MM.1S (cell line): ENCODE measurements around the gene ASPRV1.

ENCODE experiments used
- DNase-seq: peaks from one replicate; pipeline ENCODE4 v3.0.0-alpha.2; 2015
- H2AFZ ChIP-seq: fragments of 300-600 bp; sonication (generic); 2 replicates; pipeline ENCODE4 v1.6.0; 2016; ENCODE audit warnings: antibody characterized with exemption, low read length
- H3F3A ChIP-seq: fragments of 300-600 bp; sonication (generic); 2 replicates; pipeline ENCODE4 v1.6.1; 2016; ENCODE audit warnings: mild to moderate bottlenecking, antibody characterized with exemption, low read length, moderate library complexity, mixed read lengths; ENCODE audit not compliant: insufficient read depth
- H3K27ac ChIP-seq: fragments of 300-600 bp; sonication (generic); 2 replicates; pipeline ENCODE4 v1.5.1; 2016; ENCODE audit warnings: mild to moderate bottlenecking, low read length
- H3K27me3 ChIP-seq: fragments of 300-600 bp; sonication (generic); replicated peaks from 2 replicates; pipeline ENCODE4 v1.6.0; 2016; ENCODE audit warnings: low read length; ENCODE audit not compliant: insufficient read depth
- H3K36me3 ChIP-seq: fragments of 300-600 bp; sonication (generic); replicated peaks from 2 replicates; pipeline ENCODE4 v1.6.1; 2016; ENCODE audit warnings: mild to moderate bottlenecking, low read length, mixed read lengths; ENCODE audit not compliant: insufficient read depth
- H3K4me1 ChIP-seq: fragments of 300-600 bp; sonication (generic); 2 replicates; pipeline ENCODE4 v1.6.1; 2016; ENCODE audit warnings: low read length, mixed read lengths
- H3K4me2 ChIP-seq: fragments of 300-600 bp; sonication (generic); 2 replicates; pipeline ENCODE4 v1.6.0; 2016; ENCODE audit warnings: low read depth, low read length
- H3K4me3 ChIP-seq: fragments of 300-600 bp; sonication (generic); 2 replicates; pipeline ENCODE4 v1.5.1; 2016; ENCODE audit warnings: low read length, mixed read lengths
- H3K79me2 ChIP-seq: fragments of 300-600 bp; sonication (generic); 2 replicates; pipeline ENCODE4 v1.6.1; 2016; ENCODE audit warnings: mixed run types, low read length, mixed read lengths
- H3K9ac ChIP-seq: fragments of 300-600 bp; sonication (generic); 2 replicates; pipeline ENCODE4 v1.6.1; 2016; ENCODE audit warnings: low read length, mixed read lengths
- H3K9me2 ChIP-seq: fragments of 300-600 bp; sonication (generic); replicated peaks from 2 replicates; pipeline ENCODE4 v1.6.1; 2016; ENCODE audit warnings: mild to moderate bottlenecking, low read length, mixed read lengths; ENCODE audit not compliant: insufficient read depth
- H3K9me3 ChIP-seq: fragments of 300-600 bp; sonication (generic); replicated peaks from 2 replicates; pipeline ENCODE4 v1.6.1; 2016; ENCODE audit warnings: mild to moderate bottlenecking, low read length, mixed read lengths; ENCODE audit not compliant: insufficient read depth
- H4K20me1 ChIP-seq: fragments of 300-600 bp; sonication (generic); 2 replicates; pipeline ENCODE4 v1.6.1; 2016; ENCODE audit warnings: mild to moderate bottlenecking, low read length, moderate library complexity, mixed read lengths; ENCODE audit not compliant: insufficient read depth
- CTCF ChIP-seq: fragments of 300-600 bp; sonication (generic); IDR thresholded peaks from 2 replicates; pipeline ENCODE4 v1.5.1; 2016; ENCODE audit warnings: antibody characterized with exemption, low read length, mixed read lengths
- EZH2 ChIP-seq: fragments of 300-600 bp; sonication (generic); optimal IDR thresholded peaks from 2 replicates; pipeline ENCODE3; 2017; ENCODE audit warnings: low read depth, mild to moderate bottlenecking, antibody characterized with exemption, low read length, mixed read lengths
- EZH2phosphoT487 ChIP-seq: fragments of 300-600 bp; sonication (generic); IDR thresholded peaks from 2 replicates; pipeline ENCODE4 v1.6.1; 2018; ENCODE audit warnings: antibody characterized with exemption, low read length

ASPRV1 gene

GRCh38 chr2:69989009-69989408 lies 27.6 kb upstream of the ASPRV1 start:
- H3K27me3 ChIP-seq, result no peaks in the 10 kb centered on the region
- no peak overlapping the region for H3K27ac ChIP-seq
- no peak overlapping the region for H3K9ac ChIP-seq
- no peak overlapping the region for H3K4me3 ChIP-seq
- H4K20me1 ChIP-seq, result no peaks in the 10 kb centered on the region
- H3K79me2 ChIP-seq, result no peaks in the 10 kb centered on the region
- no peak for DNase-seq
- no peaks in the 10 kb centered on the region for H3K9me2 ChIP-seq
- no peak overlapping the region for H3K4me2 ChIP-seq
- no peaks in the 10 kb centered on the region for H3F3A ChIP-seq
- H3K36me3 ChIP-seq, result no peaks in the 10 kb centered on the region
- H3K9me3 ChIP-seq, result no peaks in the 10 kb centered on the region
- H2AFZ ChIP-seq, result no peak overlapping the region
- TF ChIP-seq EZH2phosphoT487 (no peak), EZH2 (no peak), CTCF (no peak)
- H3K4me1 ChIP-seq, result no peaks in the 10 kb centered on the region

- TF ChIP-seq EZH2 (no peak), EZH2phosphoT487 (no peak), CTCF (no peak)
- no peaks in the 10 kb centered on the region for H3K9me2 ChIP-seq
- no peak for DNase-seq
- no peaks in the 10 kb centered on the region for H3K27me3 ChIP-seq
- no peaks in the 10 kb centered on the region for H3K79me2 ChIP-seq
- H4K20me1 ChIP-seq, result no peaks in the 10 kb centered on the region
- no peak overlapping the region for H3K4me2 ChIP-seq
- no peaks in the 10 kb centered on the region for H3K4me1 ChIP-seq
- H3F3A ChIP-seq, result no peaks in the 10 kb centered on the region
- H3K9ac ChIP-seq, result no peak overlapping the region
- no peak overlapping the region for H3K27ac ChIP-seq
- no peak overlapping the region for H2AFZ ChIP-seq
- no peaks in the 10 kb centered on the region for H3K36me3 ChIP-seq
- no peaks in the 10 kb centered on the region for H3K9me3 ChIP-seq
- no peak overlapping the region for H3K4me3 ChIP-seq
These were observed 26.7 kb upstream of the ASPRV1 start for GRCh38 chr2:69988086-69988635.

GRCh38 chr2:69986691-69987090 lies 25.3 kb upstream of the ASPRV1 start:
- no peak overlapping the region for H3K4me3 ChIP-seq
- H3K4me2 ChIP-seq, result no peak overlapping the region
- no peak overlapping the region for H3K27ac ChIP-seq
- no peaks in the 10 kb centered on the region for H3K27me3 ChIP-seq
- no peaks in the 10 kb centered on the region for H4K20me1 ChIP-seq
- DNase-seq, result no peak
- no peaks in the 10 kb centered on the region for H3K79me2 ChIP-seq
- no peaks in the 10 kb centered on the region for H3F3A ChIP-seq
- H3K9me3 ChIP-seq, result no peaks in the 10 kb centered on the region
- no peaks in the 10 kb centered on the region for H3K4me1 ChIP-seq
- no peaks in the 10 kb centered on the region for H3K36me3 ChIP-seq
- no peak for TF ChIP-seq CTCF
- TF ChIP-seq EZH2, result no peak
- no peak overlapping the region for H2AFZ ChIP-seq
- no peak overlapping the region for H3K9ac ChIP-seq
- H3K9me2 ChIP-seq, result no peaks in the 10 kb centered on the region
